ENCODE data around the gene KIFBP.

KIFBP gene

DNA sequence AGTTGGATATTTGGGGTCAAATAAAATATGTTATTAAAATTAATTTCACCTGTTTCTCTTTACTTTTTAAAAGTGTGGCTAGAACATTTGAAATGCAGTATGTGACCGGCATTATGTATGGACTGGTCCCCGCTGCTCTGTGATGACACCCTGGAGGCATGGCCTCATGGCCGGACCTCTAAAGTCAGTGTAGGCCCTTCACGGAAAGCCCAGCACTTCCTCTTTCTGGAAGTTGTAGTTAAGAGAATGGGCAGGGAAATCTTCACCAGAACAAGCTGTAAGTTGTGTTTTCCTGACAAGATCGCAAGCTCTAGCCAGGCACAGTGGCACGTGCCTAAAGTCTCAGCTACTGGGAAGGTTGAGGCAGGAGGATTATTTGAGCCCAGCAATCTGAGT is 61.0 kb downstream of the KIFBP start:
- Histone ChIP-seq H3K23ac (ENCODE audit: low read depth, low read length, poor library complexity) (no peak overlapping the region), H4K91ac (ENCODE audit: low read depth, low read length, poor library complexity) (no peak overlapping the region), H3K4me2 (ENCODE audit: insufficient read depth, low read length, poor library complexity, severe bottlenecking) (no peak overlapping the region), H2BK5ac (ENCODE audit: low read length) (no peak overlapping the region), H3K9ac (ENCODE audit: low read depth, low read length, poor library complexity) (no peak overlapping the region), H2BK15ac (ENCODE audit: low read length) (no peak overlapping the region), H3K27ac (replicated peaks; ENCODE audit: low read length) (no peak overlapping the region), H2BK120ac (ENCODE audit: low read depth, low read length) (no peak overlapping the region), H3K4me3 (ENCODE audit: low read length in 2 of 2) (no peak overlapping the region), H4K8ac (ENCODE audit: low read depth, low read length) (no peak overlapping the region), H3K36me3 (replicated peaks in 1 of 2; ENCODE audit: control insufficient read depth in 2 of 2, insufficient read depth in 2 of 2, low read length in 2 of 2) (no peaks in the 10 kb centered on the region), H3K14ac (ENCODE audit: low read length) (no peak overlapping the region), H3K4ac (ENCODE audit: low read length) (no peak overlapping the region), H3K9me3 (replicated peaks in 1 of 2; ENCODE audit: control insufficient read depth in 2 of 2, insufficient read depth in 1 of 2, low read depth in 1 of 2, low read length in 2 of 2) (no peaks in the 10 kb centered on the region), H2BK12ac (ENCODE audit: low read length) (no peak overlapping the region), H3K18ac (ENCODE audit: low read length) (no peak overlapping the region), H2AFZ (ENCODE audit: low read length) (no peak overlapping the region), H2AK5ac (ENCODE audit: low read depth, low read length) (no peak overlapping the region), H3K27me3 (ENCODE audit: control insufficient read depth in 3 of 3, insufficient read depth in 3 of 3, low read depth in 1 of 3, low read length in 3 of 3) (no peaks in the 10 kb centered on the region), H3K79me1 (ENCODE audit: low read depth, low read length) (no peaks in the 10 kb centered on the region), H3K4me1 (ENCODE audit: control insufficient read depth in 2 of 2, insufficient read depth in 1 of 2, low read depth in 1 of 2, low read length in 2 of 2) (peaks cover 6 to 9% of the 10 kb centered on the region in 2 donors)
- WGBS, 2 donors (ENCODE audit: extremely low coverage in 2 of 2, insufficient read length in 2 of 2, insufficient replicate concordance in 1 of 2), result no CpG with 5 or more reads among the region's 6 CpGs
- DNase-seq (ENCODE audit: low spot score), result no peak

DNA sequence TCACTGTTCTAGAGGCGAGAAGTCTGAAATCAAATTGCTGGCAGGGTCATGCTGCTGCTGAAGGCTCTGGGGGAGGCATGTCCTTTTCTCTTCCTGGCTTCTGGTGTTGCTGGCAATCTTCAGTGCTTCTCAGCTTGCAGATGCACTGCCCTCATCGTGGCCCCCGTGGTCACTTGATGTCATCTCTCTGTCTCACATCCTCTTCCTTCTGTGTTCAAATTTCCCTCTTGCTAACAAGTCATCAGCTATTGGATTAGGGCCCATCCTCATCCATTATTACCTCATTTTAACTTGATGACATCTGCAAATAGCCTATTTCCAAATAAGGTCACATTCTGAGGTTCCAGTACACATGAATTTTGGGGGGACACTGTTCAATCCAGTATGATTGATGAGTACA is 62.7 kb downstream of the KIFBP start:
- no peak overlapping the region for H3K18ac ChIP-seq (ENCODE audit: low read length)
- no peak overlapping the region for H3K14ac ChIP-seq (ENCODE audit: low read length)
- H4K8ac ChIP-seq (ENCODE audit: low read depth, low read length), result no peak overlapping the region
- H2BK15ac ChIP-seq (ENCODE audit: low read length), result no peak overlapping the region
- no peak overlapping the region for H3K4ac ChIP-seq (ENCODE audit: low read length)
- H2BK12ac ChIP-seq (ENCODE audit: low read length), result no peak overlapping the region
- H3K4me2 ChIP-seq (ENCODE audit: insufficient read depth, low read length, poor library complexity, severe bottlenecking), result no peak overlapping the region
- H3K36me3 ChIP-seq (replicated peaks in 1 of 2; ENCODE audit: control insufficient read depth in 2 of 2, insufficient read depth in 2 of 2, low read length in 2 of 2), result no peaks in the 10 kb centered on the region
- H3K4me1 ChIP-seq (ENCODE audit: control insufficient read depth in 2 of 2, insufficient read depth in 1 of 2, low read depth in 1 of 2, low read length in 2 of 2), result peaks cover 6 to 13% of the 10 kb centered on the region in 2 donors
- no peak for DNase-seq (ENCODE audit: low spot score)
- no peak overlapping the region for H2BK120ac ChIP-seq (ENCODE audit: low read depth, low read length)
- H3K23ac ChIP-seq (ENCODE audit: low read depth, low read length, poor library complexity), result no peak overlapping the region
- H4K91ac ChIP-seq (ENCODE audit: low read depth, low read length, poor library complexity), result no peak overlapping the region
- H3K79me1 ChIP-seq (ENCODE audit: low read depth, low read length), result no peaks in the 10 kb centered on the region
- H2BK5ac ChIP-seq (ENCODE audit: low read length), result no peak overlapping the region
- H2AK5ac ChIP-seq (ENCODE audit: low read depth, low read length), result no peak overlapping the region
- H3K27ac ChIP-seq (replicated peaks; ENCODE audit: low read length), result no peak overlapping the region
- no CpG with 5 or more reads among the region's 3 CpGs for WGBS, 2 donors (ENCODE audit: extremely low coverage in 2 of 2, insufficient read length in 2 of 2, insufficient replicate concordance in 1 of 2)
- no peak overlapping the region for H2AFZ ChIP-seq (ENCODE audit: low read length)
- no peak overlapping the region for H3K4me3 ChIP-seq (ENCODE audit: low read length in 2 of 2)
- no peaks in the 10 kb centered on the region for H3K27me3 ChIP-seq (ENCODE audit: control insufficient read depth in 3 of 3, insufficient read depth in 3 of 3, low read depth in 1 of 3, low read length in 3 of 3)
- no peaks in the 10 kb centered on the region for H3K9me3 ChIP-seq (replicated peaks in 1 of 2; ENCODE audit: control insufficient read depth in 2 of 2, insufficient read depth in 1 of 2, low read depth in 1 of 2, low read length in 2 of 2)
- no peak overlapping the region for H3K9ac ChIP-seq (ENCODE audit: low read depth, low read length, poor library complexity)

DNA sequence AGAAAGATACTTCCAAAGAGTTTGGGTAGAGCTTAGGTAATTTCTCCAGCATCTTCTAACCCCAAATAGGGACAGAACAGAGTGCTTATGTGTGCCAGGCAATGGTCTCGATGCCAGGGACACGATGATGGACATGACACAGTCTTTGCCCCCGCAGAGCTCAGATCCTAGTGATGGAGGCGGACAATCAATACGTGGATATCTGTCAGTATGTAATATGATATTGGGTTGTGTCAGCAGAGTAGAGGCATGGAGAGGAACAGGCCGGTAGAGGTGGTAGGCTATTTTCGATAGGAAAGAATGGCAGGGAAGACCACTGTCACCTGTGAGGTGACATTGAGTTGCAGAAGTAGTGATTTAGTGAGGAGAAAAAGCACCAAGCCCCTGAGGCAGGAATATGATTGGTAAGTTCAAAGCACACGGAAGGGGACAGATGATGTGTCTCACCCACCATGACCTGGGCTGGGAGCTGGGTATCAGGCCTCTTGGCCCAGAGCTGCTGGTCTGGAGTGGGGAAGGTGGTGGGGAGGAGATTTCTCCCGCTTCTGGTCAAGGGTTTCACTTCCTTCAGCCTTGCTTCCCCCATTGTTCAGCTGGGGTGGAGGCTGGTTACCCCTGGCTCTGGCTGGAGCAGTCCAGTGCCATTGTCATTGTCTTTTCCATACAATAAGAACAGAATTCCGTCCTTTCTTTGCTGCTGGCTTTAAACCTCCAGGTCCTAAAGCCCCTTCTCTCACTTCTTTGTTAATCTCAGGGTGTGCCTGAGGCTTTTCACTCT is 63.3 kb downstream of the KIFBP start:
- Histone ChIP-seq H2AFZ (ENCODE audit: low read length) (peak overlapping the region; percentile 74), H2BK15ac (ENCODE audit: low read length) (no peak overlapping the region), H2BK5ac (ENCODE audit: low read length) (no peak overlapping the region), H3K4me2 (ENCODE audit: insufficient read depth, low read length, poor library complexity, severe bottlenecking) (no peak overlapping the region), H2BK12ac (ENCODE audit: low read length) (no peak overlapping the region), H3K4me1 (ENCODE audit: control insufficient read depth in 2 of 2, insufficient read depth in 1 of 2, low read depth in 1 of 2, low read length in 2 of 2) (peaks cover 9 to 17% of the 10 kb centered on the region in 2 donors), H3K14ac (ENCODE audit: low read length) (no peak overlapping the region), H2AK5ac (ENCODE audit: low read depth, low read length) (no peak overlapping the region), H3K27ac (replicated peaks; ENCODE audit: low read length) (no peak overlapping the region), H4K91ac (ENCODE audit: low read depth, low read length, poor library complexity) (no peak overlapping the region), H3K4me3 (ENCODE audit: low read length in 2 of 2) (no peak overlapping the region), H3K36me3 (replicated peaks in 1 of 2; ENCODE audit: control insufficient read depth in 2 of 2, insufficient read depth in 2 of 2, low read length in 2 of 2) (no peaks in the 10 kb centered on the region), H3K9ac (ENCODE audit: low read depth, low read length, poor library complexity) (no peak overlapping the region), H3K23ac (ENCODE audit: low read depth, low read length, poor library complexity) (no peak overlapping the region), H3K79me1 (ENCODE audit: low read depth, low read length) (no peaks in the 10 kb centered on the region), H3K9me3 (replicated peaks in 1 of 2; ENCODE audit: control insufficient read depth in 2 of 2, insufficient read depth in 1 of 2, low read depth in 1 of 2, low read length in 2 of 2) (no peaks in the 10 kb centered on the region), H3K27me3 (ENCODE audit: control insufficient read depth in 3 of 3, insufficient read depth in 3 of 3, low read depth in 1 of 3, low read length in 3 of 3) (peaks cover 0 to 2% (median 0%) of the 10 kb centered on the region in 3 experiments), H3K4ac (ENCODE audit: low read length) (no peak overlapping the region), H4K8ac (ENCODE audit: low read depth, low read length) (no peak overlapping the region), H2BK120ac (ENCODE audit: low read depth, low read length) (no peak overlapping the region), H3K18ac (ENCODE audit: low read length) (no peak overlapping the region)
- no CpG with 5 or more reads among the region's 10 CpGs for WGBS, 2 donors (ENCODE audit: extremely low coverage in 2 of 2, insufficient read length in 2 of 2, insufficient replicate concordance in 1 of 2)
- DNase-seq (ENCODE audit: low spot score), result peak; percentile 17

DNA sequence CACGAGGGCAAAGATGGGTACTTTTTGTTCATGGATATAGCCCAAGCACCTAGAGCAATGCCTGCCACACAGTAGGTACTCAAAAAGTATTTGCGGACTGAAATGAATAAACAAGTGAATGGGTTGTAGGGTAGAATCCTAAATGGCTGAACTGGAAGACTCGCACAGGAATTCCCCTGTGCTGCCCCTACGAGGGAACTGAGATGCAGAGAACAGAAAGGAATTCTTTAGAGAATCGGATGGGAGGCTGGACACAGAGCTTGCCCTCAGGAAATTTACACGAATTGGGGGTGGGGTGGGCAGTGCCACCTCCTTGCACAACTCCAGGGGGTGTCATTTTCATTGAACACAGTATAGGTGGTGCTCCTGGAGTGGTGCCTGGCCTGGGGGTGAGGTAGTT is 64.1 kb downstream of the KIFBP start:
- no peak overlapping the region for H2BK15ac ChIP-seq (ENCODE audit: low read length)
- no peak overlapping the region for H3K4ac ChIP-seq (ENCODE audit: low read length)
- no peaks in the 10 kb centered on the region for H3K9me3 ChIP-seq (replicated peaks in 1 of 2; ENCODE audit: control insufficient read depth in 2 of 2, insufficient read depth in 1 of 2, low read depth in 1 of 2, low read length in 2 of 2)
- H3K4me2 ChIP-seq (ENCODE audit: insufficient read depth, low read length, poor library complexity, severe bottlenecking), result no peak overlapping the region
- no peak for DNase-seq (ENCODE audit: low spot score)
- no peak overlapping the region for H3K18ac ChIP-seq (ENCODE audit: low read length)
- no peak overlapping the region for H3K4me3 ChIP-seq (ENCODE audit: low read length in 2 of 2)
- no peak overlapping the region for H2BK12ac ChIP-seq (ENCODE audit: low read length)
- no peaks in the 10 kb centered on the region for H3K79me1 ChIP-seq (ENCODE audit: low read depth, low read length)
- no peak overlapping the region for H3K14ac ChIP-seq (ENCODE audit: low read length)
- peak overlapping the region; percentile 74 for H2AFZ ChIP-seq (ENCODE audit: low read length)
- H3K4me1 ChIP-seq (ENCODE audit: control insufficient read depth in 2 of 2, insufficient read depth in 1 of 2, low read depth in 1 of 2, low read length in 2 of 2), result peaks cover 9 to 17% of the 10 kb centered on the region in 2 donors
- H3K27ac ChIP-seq (replicated peaks; ENCODE audit: low read length), result no peak overlapping the region
- no peak overlapping the region for H4K91ac ChIP-seq (ENCODE audit: low read depth, low read length, poor library complexity)
- H2BK5ac ChIP-seq (ENCODE audit: low read length), result no peak overlapping the region
- H2BK120ac ChIP-seq (ENCODE audit: low read depth, low read length), result no peak overlapping the region
- peaks cover 0 to 8% (median 0%) of the 10 kb centered on the region in 3 experiments for H3K27me3 ChIP-seq (ENCODE audit: control insufficient read depth in 3 of 3, insufficient read depth in 3 of 3, low read depth in 1 of 3, low read length in 3 of 3)
- H3K9ac ChIP-seq (ENCODE audit: low read depth, low read length, poor library complexity), result no peak overlapping the region
- WGBS, 2 donors (ENCODE audit: extremely low coverage in 2 of 2, insufficient read length in 2 of 2, insufficient replicate concordance in 1 of 2), result no CpG with 5 or more reads among the region's 6 CpGs
- no peaks in the 10 kb centered on the region for H3K36me3 ChIP-seq (replicated peaks in 1 of 2; ENCODE audit: control insufficient read depth in 2 of 2, insufficient read depth in 2 of 2, low read length in 2 of 2)
- no peak overlapping the region for H3K23ac ChIP-seq (ENCODE audit: low read depth, low read length, poor library complexity)
- no peak overlapping the region for H2AK5ac ChIP-seq (ENCODE audit: low read depth, low read length)
- no peak overlapping the region for H4K8ac ChIP-seq (ENCODE audit: low read depth, low read length)
